T-helper 17 cell (primary cell): ENCODE data around the gene KIRREL3. TPM values are rescaled to one million over a fixed set of nuclear protein-coding genes. Genes with fewer than 3 reads are reported as not detected.

Source experiments
- ATAC-seq: fragments of 150-1000 bp; cut with Tn5 transposase; 2 replicates; pipeline ENCODE4 v1.10.0; 2021; ENCODE audit warnings: mild to moderate bottlenecking, moderate library complexity
- DNase-seq, 3 donors: peaks; one replicate each; pipeline versions ENCODE4 v3.0.0 to v3.0.0-alpha.2; 2020 to 2021
- H3K9me3 ChIP-seq: one replicate; pipeline ENCODE4 v1.7.0; 2013; ENCODE audit warnings: low read length, mild to moderate bottlenecking; ENCODE audit not compliant: control insufficient read depth, poor library complexity, severe bottlenecking
- H3K27ac Mint-ChIP-seq: one replicate; pipeline ENCODE4 v1.8.0; 2022; ENCODE audit warnings: mild to moderate bottlenecking, moderate library complexity, mixed read lengths
- H3K27me3 Mint-ChIP-seq: one replicate; pipeline ENCODE4 v1.8.0; 2022; ENCODE audit warnings: mixed read lengths
- H3K36me3 Mint-ChIP-seq: one replicate; pipeline ENCODE4 v1.8.0; 2022; ENCODE audit warnings: low read depth, mixed read lengths
- H3K4me1 Mint-ChIP-seq: one replicate; pipeline ENCODE4 v1.8.0; 2022; ENCODE audit warnings: mild to moderate bottlenecking, mixed read lengths
- H3K4me3 Mint-ChIP-seq: one replicate; pipeline ENCODE4 v1.8.0; 2022; ENCODE audit warnings: mild to moderate bottlenecking, moderate library complexity, mixed read lengths
- total RNA-seq, 4 donors: library from RNA in 2 of 4; stranded (reverse) in 2 of 4; gene quantifications; one replicate each; pipeline ENCODE4 v1.2.3 and lab custom pipeline; 2022 to 2026

Gene KIRREL3
- total RNA-seq, 2 donors from 2014 or later, result not detected

DNA sequence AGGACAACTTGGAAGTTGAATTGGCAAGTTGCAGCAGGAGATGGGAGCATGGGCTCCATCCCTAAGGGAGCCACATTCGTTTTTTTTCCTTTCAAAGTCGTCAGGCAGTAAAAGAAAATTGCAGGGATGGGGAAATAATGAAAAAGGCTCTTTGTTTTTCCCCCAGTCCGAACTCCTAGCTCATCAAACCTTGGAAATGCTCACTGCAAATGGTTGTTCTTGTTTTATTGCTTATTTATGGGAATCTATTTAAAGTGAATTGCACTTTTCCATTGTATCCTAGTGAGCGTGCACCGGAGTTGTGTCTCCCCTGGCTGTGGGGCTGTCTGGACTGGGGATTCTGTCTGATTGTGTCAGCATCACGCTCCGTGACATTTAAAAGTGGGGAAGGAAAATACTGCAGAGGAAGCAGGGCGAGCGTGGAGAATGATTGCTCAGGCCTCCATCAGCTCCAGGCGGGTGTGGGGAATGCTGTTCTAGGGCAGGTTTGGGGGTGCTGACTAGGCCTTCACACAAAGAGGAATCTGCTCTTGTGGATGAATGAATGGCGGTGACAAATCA lies 306.4 kb downstream of the KIRREL3 start:
- Mint-ChIP-seq H3K4me3 (no peak overlapping the region), H3K27ac (no peak overlapping the region), H3K27me3 (peaks cover 19% of the 10 kb centered on the region), H3K4me1 (no peaks in the 10 kb centered on the region), H3K36me3 (no peaks in the 10 kb centered on the region)
- DNase-seq, result no peak
- no peaks in the 10 kb centered on the region for H3K9me3 ChIP-seq
- ATAC-seq, result no peak

DNA sequence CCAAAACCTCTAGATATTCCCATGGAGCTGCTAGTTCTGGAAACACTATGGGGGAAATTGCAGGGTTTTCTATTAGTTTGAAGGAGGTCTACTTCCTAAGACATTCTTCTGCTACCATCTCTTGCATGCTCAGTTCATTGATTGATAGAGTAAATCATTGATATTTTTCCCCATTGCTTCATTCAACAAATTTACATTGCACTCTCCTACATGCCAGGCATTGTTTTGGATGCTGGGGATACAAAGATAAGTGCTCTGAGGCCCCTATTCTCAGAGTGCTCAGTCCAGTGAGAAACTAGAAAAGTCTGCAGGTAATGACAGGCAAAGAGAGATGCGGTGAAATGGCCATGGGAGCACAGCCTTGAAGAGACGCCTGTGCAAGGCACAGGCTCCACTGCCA lies 313.1 kb downstream of the KIRREL3 start:
- Mint-ChIP-seq H3K4me3 (no peak overlapping the region), H3K36me3 (no peaks in the 10 kb centered on the region)

DNA sequence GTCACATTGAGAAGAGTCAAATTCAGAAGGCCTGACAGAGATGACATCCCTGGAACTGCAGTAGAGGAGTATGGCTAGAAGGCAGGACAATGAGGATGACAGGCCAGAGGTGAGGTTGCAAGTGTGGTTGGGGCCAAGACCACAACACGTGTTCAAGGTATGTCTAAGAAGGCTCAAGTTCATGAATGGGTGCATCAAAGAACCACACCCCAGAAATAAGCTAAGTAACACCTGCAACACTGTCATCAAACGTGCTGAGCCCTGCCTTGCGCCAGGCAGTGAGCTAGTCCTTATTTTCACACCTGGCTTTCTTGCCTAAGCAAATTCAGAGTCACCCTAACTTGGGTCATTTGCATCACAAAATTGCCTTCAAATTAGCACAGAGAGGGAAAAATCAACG lies 313.6 kb downstream of the KIRREL3 start:
- Mint-ChIP-seq H3K27ac (no peak overlapping the region), H3K27me3 (peaks cover 42% of the 10 kb centered on the region), H3K36me3 (no peaks in the 10 kb centered on the region), H3K4me1 (no peaks in the 10 kb centered on the region), H3K4me3 (no peak overlapping the region)
- DNase-seq, result no peak
- no peak for ATAC-seq
- H3K9me3 ChIP-seq, result no peaks in the 10 kb centered on the region

More for the DNA sequence above, 313.1 kb downstream of the KIRREL3 start:
- Mint-ChIP-seq H3K27ac (no peak overlapping the region), H3K4me1 (no peaks in the 10 kb centered on the region), H3K27me3 (peaks cover 42% of the 10 kb centered on the region)
- ATAC-seq (no peak), DNase-seq (no peak)
- H3K9me3 ChIP-seq, result no peaks in the 10 kb centered on the region

DNA sequence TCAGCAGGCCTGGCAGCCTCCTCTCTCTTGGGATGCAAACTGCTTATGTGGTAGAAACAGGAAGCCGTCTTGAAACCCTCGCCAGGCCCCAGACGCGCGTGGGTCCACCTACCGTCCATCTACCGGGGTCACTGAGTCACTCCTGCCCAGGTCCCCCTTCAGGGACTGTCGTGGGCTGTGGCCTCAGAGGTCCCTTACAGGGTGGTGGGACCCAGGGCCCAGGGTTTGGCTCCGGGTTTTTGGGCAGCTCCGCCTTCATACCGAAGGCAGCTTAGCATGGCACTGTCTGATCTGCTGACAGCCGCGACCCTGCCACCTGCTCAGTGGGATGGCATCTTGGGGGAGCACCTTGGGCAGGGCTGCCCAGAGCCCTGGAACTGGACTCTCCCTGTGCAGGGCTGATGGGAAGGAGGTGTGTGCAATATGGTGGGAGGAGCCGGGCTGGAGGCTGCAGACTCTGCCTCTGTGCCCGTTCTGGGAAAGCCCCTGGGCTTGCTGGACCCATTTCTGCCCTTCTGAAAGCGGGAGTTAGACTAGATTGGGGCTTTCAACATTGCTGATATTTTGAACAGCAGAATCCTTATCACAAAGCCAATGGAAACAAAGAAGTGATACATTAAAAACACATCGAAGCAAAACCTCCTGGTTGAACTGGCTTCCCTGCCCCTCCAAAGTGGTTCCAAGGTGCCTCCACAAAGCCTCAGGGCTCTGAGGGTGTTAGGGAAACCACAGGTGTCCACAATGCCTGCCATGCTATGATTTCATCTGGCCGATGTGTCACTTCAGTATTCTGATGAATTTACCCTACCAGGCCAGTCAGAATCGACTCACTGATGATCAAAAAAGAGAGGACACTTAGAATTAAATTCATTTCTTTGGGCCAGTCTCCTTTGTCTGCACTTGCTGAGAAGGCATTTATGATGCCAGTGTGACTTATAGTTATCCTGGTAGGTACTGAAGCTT lies 316.5 kb downstream of the KIRREL3 start:
- Mint-ChIP-seq H3K27ac (peak overlapping the region; percentile 3), H3K4me1 (no peaks in the 10 kb centered on the region), H3K36me3 (no peaks in the 10 kb centered on the region), H3K4me3 (no peak overlapping the region), H3K27me3 (peaks cover 42% of the 10 kb centered on the region)
- ATAC-seq (no peak), DNase-seq (no peak)
- H3K9me3 ChIP-seq, result no peaks in the 10 kb centered on the region

DNA sequence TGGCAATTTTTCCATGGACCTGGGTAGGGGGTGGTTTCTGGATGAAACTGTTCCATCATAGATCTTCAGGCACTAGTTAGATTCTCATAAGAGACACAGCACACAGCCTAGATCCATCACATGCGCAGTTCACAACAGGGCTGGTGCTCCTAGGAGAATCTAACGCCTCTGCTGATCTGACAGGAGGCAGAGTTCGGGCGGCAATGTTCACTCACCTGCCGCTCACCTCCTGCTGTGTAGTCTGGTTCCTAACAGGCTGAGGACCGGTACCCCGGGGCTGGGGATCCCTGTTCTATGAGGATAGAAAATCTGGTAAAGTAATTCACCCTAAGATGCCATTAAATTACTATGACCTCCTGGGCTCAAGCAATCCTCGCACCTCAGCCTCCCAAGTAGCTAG lies 318.0 kb downstream of the KIRREL3 start:
- Mint-ChIP-seq H3K27ac (no peak overlapping the region), H3K36me3 (no peaks in the 10 kb centered on the region), H3K27me3 (peaks cover 45% of the 10 kb centered on the region), H3K4me1 (no peaks in the 10 kb centered on the region), H3K4me3 (no peak overlapping the region)
- no peak for DNase-seq
- ATAC-seq, result no peak
- no peaks in the 10 kb centered on the region for H3K9me3 ChIP-seq

DNA sequence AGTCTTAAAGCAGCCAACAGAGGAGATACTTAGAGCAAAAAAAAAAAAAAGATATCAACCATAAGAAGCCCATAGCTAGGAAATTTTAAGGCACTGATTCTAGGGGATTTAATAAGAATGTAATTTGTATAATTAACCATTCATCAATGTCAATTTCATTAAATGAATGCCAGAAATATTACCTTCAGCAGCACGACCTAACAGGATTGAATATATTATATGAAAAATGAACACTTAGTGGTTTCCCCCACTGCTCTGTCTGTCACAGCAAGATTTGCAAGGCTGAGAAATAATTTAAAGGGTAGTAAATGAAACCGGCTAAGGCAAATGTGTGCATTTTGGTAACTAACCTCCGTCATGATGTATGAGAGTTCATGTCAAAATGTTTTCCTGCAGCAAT lies 319.9 kb downstream of the KIRREL3 start:
- Mint-ChIP-seq H3K27me3 (peaks cover 36% of the 10 kb centered on the region), H3K27ac (no peak overlapping the region), H3K36me3 (no peaks in the 10 kb centered on the region)

DNA sequence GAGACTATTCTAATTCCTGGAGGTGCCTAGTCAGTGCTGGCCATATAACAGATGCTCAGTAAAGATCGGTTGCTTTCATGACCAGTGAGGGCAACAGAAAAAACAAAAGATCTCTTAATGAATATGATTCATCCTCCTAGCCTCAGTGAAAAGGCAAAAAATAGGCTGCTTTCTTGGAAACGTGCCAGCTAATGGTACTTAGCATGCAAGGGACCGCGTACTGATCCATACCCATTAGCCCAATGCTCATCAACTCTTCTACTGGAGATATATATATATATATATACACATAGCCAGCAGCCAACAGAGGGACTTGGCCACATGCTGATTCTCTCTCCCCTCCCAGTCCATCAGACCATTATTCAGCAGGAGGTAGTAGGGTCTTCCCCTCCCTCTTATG lies 320.4 kb downstream of the KIRREL3 start:
- no peak overlapping the region for H3K27ac Mint-ChIP-seq
- DNase-seq (no peak), ATAC-seq (no peak)
- no peak overlapping the region for H3K4me3 Mint-ChIP-seq
- peaks cover 40% of the 10 kb centered on the region for H3K27me3 Mint-ChIP-seq
- no peaks in the 10 kb centered on the region for H3K9me3 ChIP-seq
- H3K4me1 Mint-ChIP-seq, result no peaks in the 10 kb centered on the region
- H3K36me3 Mint-ChIP-seq, result no peaks in the 10 kb centered on the region

More for the DNA sequence above, 319.9 kb downstream of the KIRREL3 start:
- no peaks in the 10 kb centered on the region for H3K4me1 Mint-ChIP-seq
- DNase-seq, result no peak
- no peaks in the 10 kb centered on the region for H3K9me3 ChIP-seq
- ATAC-seq, result no peak
- H3K4me3 Mint-ChIP-seq, result no peak overlapping the region

DNA sequence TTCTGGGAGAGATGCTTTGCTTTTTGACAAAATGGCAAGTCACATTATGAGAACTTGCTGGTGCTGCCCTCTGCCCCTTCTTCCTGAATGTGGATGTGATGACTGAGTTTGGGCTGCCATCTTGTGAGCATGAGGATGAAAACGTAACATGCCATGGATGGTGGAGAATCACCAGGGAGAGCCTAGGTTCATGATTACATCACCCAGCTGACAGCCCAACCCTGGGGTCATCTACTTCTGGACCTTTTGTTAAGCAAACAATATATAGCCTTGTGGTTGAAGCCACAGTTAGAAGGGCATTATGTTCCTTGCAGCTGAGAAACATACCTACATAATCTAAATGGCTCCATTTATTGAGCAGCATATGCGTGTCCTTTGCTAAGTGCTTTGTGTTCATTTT lies 321.5 kb downstream of the KIRREL3 start:
- H3K9me3 ChIP-seq, result no peaks in the 10 kb centered on the region
- H3K27me3 Mint-ChIP-seq, result peaks cover 34% of the 10 kb centered on the region
- H3K4me3 Mint-ChIP-seq, result no peak overlapping the region
- ATAC-seq, result no peak
- no peaks in the 10 kb centered on the region for H3K36me3 Mint-ChIP-seq
- H3K27ac Mint-ChIP-seq, result no peak overlapping the region
- no peaks in the 10 kb centered on the region for H3K4me1 Mint-ChIP-seq
- DNase-seq, result no peak

DNA sequence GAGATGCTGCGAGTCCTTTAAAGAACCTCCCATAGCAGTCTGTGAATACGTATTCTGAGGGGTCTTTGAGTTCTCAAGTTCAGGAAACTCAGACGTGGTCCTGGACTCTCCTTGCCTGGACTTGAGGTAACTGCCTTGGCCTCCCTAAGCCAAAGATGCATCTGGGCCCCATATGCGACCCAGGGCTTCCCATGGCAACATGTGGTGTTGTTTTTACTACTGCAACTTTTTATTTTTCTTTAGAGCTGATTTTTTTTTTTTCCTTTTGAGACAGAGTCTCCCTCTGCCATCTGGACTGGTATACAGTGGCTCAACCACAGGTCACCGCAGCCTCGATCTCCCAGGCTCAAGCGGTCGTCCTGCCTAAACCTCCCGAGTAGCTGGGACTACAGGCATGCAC lies 324.0 kb downstream of the KIRREL3 start:
- no peaks in the 10 kb centered on the region for H3K9me3 ChIP-seq
- H3K4me1 Mint-ChIP-seq, result no peaks in the 10 kb centered on the region
- no peak overlapping the region for H3K27ac Mint-ChIP-seq
- no peaks in the 10 kb centered on the region for H3K36me3 Mint-ChIP-seq
- peaks cover 26% of the 10 kb centered on the region for H3K27me3 Mint-ChIP-seq
- no peak for ATAC-seq
- no peak for DNase-seq
- H3K4me3 Mint-ChIP-seq, result no peak overlapping the region

DNA sequence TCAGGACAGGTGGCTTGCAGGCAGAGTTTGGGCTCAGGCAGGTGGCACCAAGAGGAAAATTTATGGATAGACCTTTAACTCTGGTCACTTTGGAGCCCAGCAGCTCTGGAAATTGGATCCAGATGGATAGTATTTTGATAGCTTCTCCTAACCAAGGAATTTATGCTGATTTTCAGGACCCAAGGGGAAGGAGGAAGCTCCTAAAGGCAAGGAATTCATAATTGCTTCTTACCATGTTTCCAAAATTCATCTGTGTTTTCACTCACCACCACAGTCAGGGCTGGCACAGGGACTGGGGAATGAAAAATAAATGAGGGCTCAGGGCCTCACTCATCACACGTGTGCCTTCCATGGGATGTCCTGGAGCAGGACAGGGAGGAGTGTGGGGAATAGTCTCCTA lies 327.3 kb downstream of the KIRREL3 start:
- peaks cover 26% of the 10 kb centered on the region for H3K27me3 Mint-ChIP-seq
- H3K36me3 Mint-ChIP-seq, result no peaks in the 10 kb centered on the region
- DNase-seq (no peak), ATAC-seq (no peak)
- no peaks in the 10 kb centered on the region for H3K4me1 Mint-ChIP-seq
- H3K9me3 ChIP-seq, result no peaks in the 10 kb centered on the region
- no peak overlapping the region for H3K27ac Mint-ChIP-seq
- H3K4me3 Mint-ChIP-seq, result no peak overlapping the region

DNA sequence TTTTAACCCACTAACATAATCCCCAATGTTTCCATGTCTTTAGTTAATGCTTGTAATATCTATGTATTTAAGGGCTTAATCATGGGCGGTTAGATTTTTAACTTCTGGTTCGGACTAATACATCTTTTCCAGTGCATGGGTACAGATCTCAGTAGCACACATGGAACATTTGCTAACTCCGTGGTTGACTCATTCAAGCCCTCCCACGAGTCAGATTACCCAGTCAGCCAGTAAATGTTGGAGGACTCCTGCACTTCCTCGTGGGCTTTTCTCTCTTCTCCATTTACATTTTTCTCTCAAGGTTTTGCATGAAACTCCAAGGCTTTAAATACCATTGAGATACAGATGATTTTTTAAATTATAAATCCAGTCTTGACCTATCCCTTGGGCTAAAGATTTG lies 331.2 kb downstream of the KIRREL3 start:
- Mint-ChIP-seq H3K4me1 (no peaks in the 10 kb centered on the region), H3K36me3 (no peaks in the 10 kb centered on the region), H3K4me3 (no peak overlapping the region), H3K27ac (no peak overlapping the region), H3K27me3 (peaks cover 5% of the 10 kb centered on the region)
- DNase-seq (no peak), ATAC-seq (no peak)
- no peaks in the 10 kb centered on the region for H3K9me3 ChIP-seq

DNA sequence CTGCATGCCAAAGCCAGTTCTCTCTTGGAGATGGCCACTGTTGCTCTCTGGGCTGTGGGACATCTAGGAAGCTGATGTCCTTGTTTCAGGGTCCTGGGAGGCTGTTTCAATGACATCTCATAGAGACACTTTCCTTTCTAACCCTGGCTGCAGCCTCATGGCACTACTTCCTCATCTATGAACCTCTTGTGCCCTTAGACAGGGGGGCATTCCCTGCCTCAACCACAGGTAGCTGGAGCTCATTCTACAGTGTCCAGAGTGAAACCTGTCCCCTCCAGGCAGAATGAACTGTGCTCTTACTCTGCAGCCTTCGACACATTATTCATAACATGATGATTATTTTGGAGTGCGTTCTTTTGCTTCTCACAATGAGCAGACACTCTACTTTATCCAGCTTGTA lies 335.9 kb downstream of the KIRREL3 start:
- Mint-ChIP-seq H3K27me3 (peaks cover 11% of the 10 kb centered on the region), H3K36me3 (no peaks in the 10 kb centered on the region)
- no peak for ATAC-seq

DNA sequence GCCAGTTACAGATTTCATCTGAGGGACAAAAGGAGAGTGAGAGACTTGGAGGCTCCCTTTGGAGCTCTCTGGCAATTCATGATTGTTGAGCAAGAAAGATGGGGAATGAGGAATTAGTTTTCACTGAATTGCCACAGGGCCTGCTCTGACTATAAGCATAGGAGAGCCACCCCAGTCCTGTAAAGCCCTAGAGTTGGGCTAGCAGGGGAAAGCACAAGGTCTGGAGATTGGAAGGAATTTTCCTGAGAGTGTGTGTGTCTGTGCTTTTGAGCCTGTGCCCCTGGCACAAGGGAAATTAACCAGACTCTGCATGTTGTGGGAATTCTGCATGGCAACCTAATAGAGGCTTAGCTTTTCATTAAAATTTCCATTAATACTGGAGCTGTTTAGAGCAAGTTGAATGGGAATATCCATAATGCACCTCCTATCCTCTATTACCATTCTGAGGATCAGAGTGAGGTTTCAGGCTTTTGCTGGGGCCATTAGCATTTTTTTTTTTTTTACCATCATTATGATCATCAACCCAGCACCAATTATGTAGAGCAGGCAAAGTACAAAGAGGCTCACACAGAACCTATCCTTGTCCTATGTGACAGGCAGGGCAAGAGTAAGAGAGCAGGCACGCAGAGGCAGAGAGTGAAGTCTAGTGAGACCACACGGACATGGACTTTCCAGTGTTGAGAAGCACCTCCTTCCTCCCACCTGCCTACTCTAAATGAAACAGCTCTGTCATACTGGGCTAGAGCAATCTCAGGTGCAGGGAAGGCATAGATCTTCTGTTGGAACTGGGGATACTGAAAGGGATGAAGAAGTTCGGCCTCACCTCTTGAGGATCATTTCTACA lies 336.6 kb downstream of the KIRREL3 start:
- H3K9me3 ChIP-seq, result no peaks in the 10 kb centered on the region
- DNase-seq (no peak), ATAC-seq (no peak)
- H3K27ac Mint-ChIP-seq, result no peak overlapping the region
- H3K27me3 Mint-ChIP-seq, result peaks cover 13% of the 10 kb centered on the region
- no peaks in the 10 kb centered on the region for H3K36me3 Mint-ChIP-seq
- H3K4me3 Mint-ChIP-seq, result no peak overlapping the region
- H3K4me1 Mint-ChIP-seq, result peaks cover 2% of the 10 kb centered on the region

More for the DNA sequence above, 335.9 kb downstream of the KIRREL3 start:
- no peak for DNase-seq
- H3K9me3 ChIP-seq, result no peaks in the 10 kb centered on the region
- peaks cover 2% of the 10 kb centered on the region for H3K4me1 Mint-ChIP-seq
- no peak overlapping the region for H3K4me3 Mint-ChIP-seq
- no peak overlapping the region for H3K27ac Mint-ChIP-seq
